Measurements from ENCODE around the gene AMACR. TPM values are rescaled to one million over a fixed set of nuclear protein-coding genes. Genes with fewer than 3 reads are reported as not detected.

Gene AMACR
- total RNA-seq, 4 donors from 2014 or later: 13.7 to 24.9 (median 15.4) TPM

- intact Hi-C loops (cut with DNase I; ENCODE audit: low total_unique reads): no loop called here
- no peak overlapping the region for H3K4me3 ChIP-seq (ENCODE audit: low read depth, poor library complexity, severe bottlenecking)
- no peak for TF ChIP-seq CTCF (IDR thresholded peaks at IDR 0.05)
- no peak for TF ChIP-seq POLR2A (IDR thresholded peaks at IDR 0.05)
- WGBS, 2 donors: 22 to 25% methylated on average over 6 of the region's 6 CpGs
- DNase-seq (ENCODE audit: low spot score in 2 of 2): peak; percentile 61 to 90
Measured at GRCh38 chr5:33997331-33997983, 10.4 kb downstream of the AMACR start.

GRCh38 chr5:33995865-33996264, 12.0 kb downstream of the AMACR start:
- 54 to 64% methylated on average over 2 of the region's 2 CpGs for WGBS, 2 donors
- no peak for TF ChIP-seq CTCF (IDR thresholded peaks at IDR 0.05)
- TF ChIP-seq POLR2A (IDR thresholded peaks at IDR 0.05): no peak
- no peak for DNase-seq (ENCODE audit: low spot score in 2 of 2)
- intact Hi-C loops (cut with DNase I; ENCODE audit: low total_unique reads): no loop called here
- H3K4me3 ChIP-seq (ENCODE audit: low read depth, poor library complexity, severe bottlenecking): no peak overlapping the region

GRCh38 chr5:33994845-33995244, 13.0 kb downstream of the AMACR start:
- 61 to 71% methylated on average over 1 of the region's 1 CpG for WGBS, 2 donors
- H3K4me3 ChIP-seq (ENCODE audit: low read depth, poor library complexity, severe bottlenecking): no peak overlapping the region
- intact Hi-C loops (cut with DNase I; ENCODE audit: low total_unique reads): no loop called here
- no peak for DNase-seq (ENCODE audit: low spot score in 2 of 2)
- TF ChIP-seq POLR2A (IDR thresholded peaks at IDR 0.05) (no peak), CTCF (IDR thresholded peaks at IDR 0.05) (no peak)

GRCh38 chr5:33992864-33993263, 15.0 kb downstream of the AMACR start:
- DNase-seq (ENCODE audit: low spot score in 2 of 2): no peak
- no peak for TF ChIP-seq POLR2A (IDR thresholded peaks at IDR 0.05)
- no peak for TF ChIP-seq CTCF (IDR thresholded peaks at IDR 0.05)
- intact Hi-C loops (cut with DNase I; ENCODE audit: low total_unique reads): no loop called here
- H3K4me3 ChIP-seq (ENCODE audit: low read depth, poor library complexity, severe bottlenecking): no peak overlapping the region
- WGBS, 2 donors: 83 to 90% methylated on average over 2 of the region's 2 CpGs

- WGBS, 2 donors: 95 to 98% methylated on average over 6 of the region's 6 CpGs
- DNase-seq (ENCODE audit: low spot score in 2 of 2): no peak
- TF ChIP-seq POLR2A (IDR thresholded peaks at IDR 0.05) (no peak), CTCF (IDR thresholded peaks at IDR 0.05) (no peak)
- H3K4me3 ChIP-seq (ENCODE audit: low read depth, poor library complexity, severe bottlenecking): no peak overlapping the region
- intact Hi-C loops (cut with DNase I; ENCODE audit: low total_unique reads): no loop called here
Measured at GRCh38 chr5:33985447-33985846, 22.4 kb downstream of the AMACR start.

- no peak within 1 kb of the TSS for H3K4me3 ChIP-seq (ENCODE audit: low read depth, poor library complexity, severe bottlenecking)
Measured at GRCh38 chr5:33984671-33985124, 23.2 kb downstream of the AMACR start, which contains the start of gene SLC45A2. Gene SLC45A2 (minus strand): TSS chr5:33984693. CDS start chr5:33984583, 110 bp downstream.

More at GRCh38 chr5:33984671-33985124, 23.2 kb downstream of the AMACR start, which contains the start of gene SLC45A2:
- TF ChIP-seq POLR2A (IDR thresholded peaks at IDR 0.05) (no peak), CTCF (IDR thresholded peaks at IDR 0.05) (no peak)
- 58 to 64% methylated on average over 7 of the region's 7 CpGs for WGBS, 2 donors
- intact Hi-C loops (cut with DNase I; ENCODE audit: low total_unique reads): no loop called here
- DNase-seq (ENCODE audit: low spot score in 2 of 2): no peak
